Measurements from ENCODE around the gene NF1.

NF1 gene

DNA sequence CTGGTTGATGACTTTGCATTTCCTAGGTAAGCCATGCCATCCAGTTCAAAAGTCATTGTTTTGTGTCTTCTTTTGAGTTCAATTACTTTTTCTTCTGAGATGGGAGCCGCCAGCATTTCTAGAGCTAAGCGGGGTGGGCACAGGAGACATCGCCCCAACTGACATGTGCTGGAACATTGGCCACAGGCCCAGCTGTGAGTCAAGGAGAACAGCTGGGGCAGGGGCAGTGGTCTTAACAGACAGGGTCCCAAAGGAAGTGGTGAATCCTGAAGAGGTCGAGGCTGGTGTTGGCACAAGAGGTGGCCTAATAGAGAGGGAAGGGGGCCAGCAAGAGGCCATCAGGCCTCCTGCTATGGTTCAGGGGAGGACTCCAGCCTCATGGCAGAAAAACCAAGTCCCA is 313.8 kb downstream of the NF1 start:
- no peak for DNase-seq (ENCODE audit: low read depth)
- no peak overlapping the region for H3K4me3 ChIP-seq (ENCODE audit: low read depth, low read length)
- TF ChIP-seq, protein P1, sequence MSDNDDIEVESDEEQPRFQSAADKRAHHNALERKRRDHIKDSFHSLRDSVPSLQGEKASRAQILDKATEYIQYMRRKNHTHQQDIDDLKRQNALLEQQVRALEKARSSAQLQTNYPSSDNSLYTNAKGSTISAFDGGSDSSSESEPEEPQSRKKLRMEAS (IDR thresholded peaks at IDR 0.05; ENCODE audit: low read depth, low read length) = no peak
- TF ChIP-seq, protein P2, sequence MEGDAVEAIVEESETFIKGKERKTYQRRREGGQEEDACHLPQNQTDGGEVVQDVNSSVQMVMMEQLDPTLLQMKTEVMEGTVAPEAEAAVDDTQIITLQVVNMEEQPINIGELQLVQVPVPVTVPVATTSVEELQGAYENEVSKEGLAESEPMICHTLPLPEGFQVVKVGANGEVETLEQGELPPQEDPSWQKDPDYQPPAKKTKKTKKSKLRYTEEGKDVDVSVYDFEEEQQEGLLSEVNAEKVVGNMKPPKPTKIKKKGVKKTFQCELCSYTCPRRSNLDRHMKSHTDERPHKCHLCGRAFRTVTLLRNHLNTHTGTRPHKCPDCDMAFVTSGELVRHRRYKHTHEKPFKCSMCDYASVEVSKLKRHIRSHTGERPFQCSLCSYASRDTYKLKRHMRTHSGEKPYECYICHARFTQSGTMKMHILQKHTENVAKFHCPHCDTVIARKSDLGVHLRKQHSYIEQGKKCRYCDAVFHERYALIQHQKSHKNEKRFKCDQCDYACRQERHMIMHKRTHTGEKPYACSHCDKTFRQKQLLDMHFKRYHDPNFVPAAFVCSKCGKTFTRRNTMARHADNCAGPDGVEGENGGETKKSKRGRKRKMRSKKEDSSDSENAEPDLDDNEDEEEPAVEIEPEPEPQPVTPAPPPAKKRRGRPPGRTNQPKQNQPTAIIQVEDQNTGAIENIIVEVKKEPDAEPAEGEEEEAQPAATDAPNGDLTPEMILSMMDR (IDR thresholded peaks at IDR 0.05; ENCODE audit: low read depth, low read length) = no peak
- no peak for TF ChIP-seq POLR2A (IDR thresholded peaks at IDR 0.05; ENCODE audit: extremely low read depth, insufficient read length)
- TF ChIP-seq MYC (IDR thresholded peaks at IDR 0.05; ENCODE audit: low read depth, low read length) = no peak

DNA sequence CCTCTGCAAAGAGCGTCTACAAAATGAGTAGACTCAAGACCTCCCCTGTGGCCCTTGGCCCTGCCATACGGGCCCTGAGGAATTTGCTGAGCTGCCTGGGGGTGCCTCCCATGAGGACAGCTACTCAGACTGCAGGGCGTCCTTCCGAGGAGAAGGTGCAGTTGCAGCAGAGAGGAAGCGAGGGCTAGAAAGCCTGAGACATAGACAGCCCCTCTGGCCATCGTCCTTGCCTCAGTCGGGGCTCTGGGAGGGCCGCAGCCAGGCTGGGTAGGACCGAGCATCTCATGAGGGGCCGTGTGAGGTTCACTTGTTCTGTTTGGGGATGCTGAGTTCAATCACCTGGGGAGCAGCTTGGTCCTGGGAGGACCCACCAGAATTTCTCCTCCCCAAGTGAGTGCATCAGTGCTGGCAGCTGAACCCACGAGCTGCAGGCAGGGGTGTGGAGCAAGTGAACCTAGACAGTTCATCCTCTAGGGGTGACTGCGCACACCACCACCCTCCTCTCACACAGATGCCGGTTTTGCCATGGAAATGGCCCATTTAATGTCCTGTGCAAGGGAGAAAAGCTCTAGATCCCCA is 317.0 kb downstream of the NF1 start:
- DNase-seq (ENCODE audit: low read depth) = no peak
- H3K4me3 ChIP-seq (ENCODE audit: low read depth, low read length) = no peak overlapping the region
- TF ChIP-seq, protein P2 (IDR thresholded peaks at IDR 0.05; ENCODE audit: low read depth, low read length) = no peak
- no peak for TF ChIP-seq MYC (IDR thresholded peaks at IDR 0.05; ENCODE audit: low read depth, low read length)
- TF ChIP-seq, protein P1 (IDR thresholded peaks at IDR 0.05; ENCODE audit: low read depth, low read length) = no peak
- no peak for TF ChIP-seq POLR2A (IDR thresholded peaks at IDR 0.05; ENCODE audit: extremely low read depth, insufficient read length)

DNA sequence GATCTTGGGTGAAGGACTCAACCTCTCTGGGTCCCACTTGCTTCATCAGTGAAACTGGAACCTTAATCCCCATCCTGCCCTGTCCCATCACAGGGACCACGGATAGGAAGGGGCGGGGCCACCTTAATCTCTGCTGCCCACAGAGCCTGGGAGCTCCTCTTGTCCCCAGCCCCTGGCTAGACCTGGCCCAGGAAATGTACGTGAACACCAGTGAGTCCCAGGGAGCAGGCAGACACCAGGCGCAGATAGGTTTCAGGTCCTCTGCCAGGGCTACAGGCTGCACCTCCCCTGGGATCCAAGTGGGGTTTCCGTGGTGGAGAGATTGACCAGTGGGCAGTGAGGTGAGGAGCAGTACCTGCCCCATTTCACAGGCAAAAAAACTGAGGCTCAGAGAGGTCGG is 317.7 kb downstream of the NF1 start:
- DNase-seq (ENCODE audit: low read depth) = no peak
- TF ChIP-seq, protein P2 (IDR thresholded peaks at IDR 0.05; ENCODE audit: low read depth, low read length) = no peak
- no peak overlapping the region for H3K4me3 ChIP-seq (ENCODE audit: low read depth, low read length)

DNA sequence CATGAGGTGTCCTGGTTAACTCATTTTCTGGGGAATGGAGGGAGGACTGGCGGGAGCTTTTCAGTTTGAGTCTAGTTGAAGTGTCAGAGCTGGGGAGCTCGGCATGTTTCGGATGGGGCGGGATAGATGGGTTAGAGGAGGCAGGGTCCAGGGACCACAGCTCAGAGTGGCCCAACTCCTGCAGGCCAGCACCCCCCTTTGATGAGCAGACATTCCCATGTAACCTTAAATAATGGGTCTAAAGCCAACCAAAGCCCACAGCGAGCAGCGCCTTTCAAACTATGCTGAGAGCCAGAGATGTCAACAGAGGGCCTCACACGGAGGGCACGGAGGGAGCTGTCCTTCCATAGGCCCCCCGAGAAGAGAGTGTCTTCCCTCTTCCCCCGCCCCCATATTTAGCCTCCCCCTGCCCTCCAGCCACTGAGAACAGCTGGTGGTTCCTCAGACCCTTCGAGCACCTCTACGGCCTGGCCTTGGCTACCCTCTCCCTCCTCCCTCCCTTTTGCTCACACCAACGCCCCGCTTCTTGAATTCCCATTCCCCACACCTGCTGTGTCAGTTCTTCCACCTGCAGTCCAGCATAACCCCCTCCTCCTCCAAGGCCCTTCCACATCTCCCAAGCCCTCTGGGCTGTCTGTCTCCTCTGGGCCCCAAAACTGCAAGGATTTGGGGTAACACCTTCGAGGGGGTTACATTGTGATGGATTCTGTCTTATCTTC is 318.5 kb downstream of the NF1 start:
- H3K4me3 ChIP-seq (ENCODE audit: low read depth, low read length) = no peak overlapping the region

DNA sequence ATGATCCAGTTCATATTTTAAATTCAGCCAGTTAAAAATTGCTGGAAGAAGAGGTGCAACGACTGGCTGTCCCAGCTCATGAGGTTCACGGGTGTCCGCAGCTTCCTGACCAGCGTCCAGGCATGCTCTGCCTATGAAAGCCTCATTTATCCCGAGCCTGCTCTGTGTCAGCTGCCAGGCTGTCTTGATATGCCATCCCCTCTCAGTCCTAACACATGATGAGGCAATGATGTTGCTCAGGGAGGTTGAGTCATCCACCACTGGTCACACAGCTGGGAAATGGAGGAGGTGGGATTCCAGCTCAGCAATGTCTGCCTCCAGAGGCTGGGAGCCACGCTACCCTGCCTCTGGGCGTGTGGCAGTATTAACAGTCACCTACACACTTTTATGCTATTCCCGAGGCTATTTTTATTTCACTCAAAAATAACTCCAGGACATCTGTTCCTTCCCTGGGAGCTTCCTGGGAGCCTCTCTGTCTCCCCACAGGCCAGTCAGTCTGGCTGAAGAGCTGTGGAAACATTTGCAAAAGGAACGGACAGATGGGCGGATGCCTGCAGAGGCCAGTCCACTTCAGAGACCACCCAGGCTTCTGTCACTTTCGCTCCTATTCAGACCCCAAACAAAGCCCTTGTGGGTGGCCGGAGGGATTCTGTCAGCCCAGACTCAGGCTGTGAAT is 319.2 kb downstream of the NF1 start:
- TF ChIP-seq, protein P2 (IDR thresholded peaks at IDR 0.05; ENCODE audit: low read depth, low read length) = no peak
- TF ChIP-seq POLR2A (IDR thresholded peaks at IDR 0.05; ENCODE audit: extremely low read depth, insufficient read length) (no peak), MYC (IDR thresholded peaks at IDR 0.05; ENCODE audit: low read depth, low read length) (no peak)
- TF ChIP-seq, protein P1 (IDR thresholded peaks at IDR 0.05; ENCODE audit: low read depth, low read length) = no peak
- DNase-seq (ENCODE audit: low read depth) = peak; percentile 52

More for the DNA sequence above, 318.5 kb downstream of the NF1 start:
- no peak for TF ChIP-seq POLR2A (IDR thresholded peaks at IDR 0.05; ENCODE audit: extremely low read depth, insufficient read length)
- TF ChIP-seq MYC (IDR thresholded peaks at IDR 0.05; ENCODE audit: low read depth, low read length) = no peak
- TF ChIP-seq, protein P2 (IDR thresholded peaks at IDR 0.05; ENCODE audit: low read depth, low read length) = no peak
- TF ChIP-seq, protein P1 (IDR thresholded peaks at IDR 0.05; ENCODE audit: low read depth, low read length) = no peak
- DNase-seq (ENCODE audit: low read depth) = no peak

More for the DNA sequence above, 319.2 kb downstream of the NF1 start:
- H3K4me3 ChIP-seq (ENCODE audit: low read depth, low read length) = no peak overlapping the region

All from NB4 (cell line).